Stimulated activated CD4-positive, alpha-beta T cell treated with anti-CD3 and anti-CD28 coated beads, Interleukin-12 subunit alpha, Interleukin-12 subunit beta, amount 100 ng/mL, for 24 hours (primary cell): ENCODE measurements around the gene RBCK1.
"Not testable (repeated sequence)": the region's sequence is repeated elsewhere in the genome, so short reads cannot be mapped to it uniquely, and the experiment has no call there.

ENCODE experiments used
- DNase-seq, 2 experiments: peaks; one replicate each; pipeline ENCODE4 v3.0.0-alpha.2; 2020; ENCODE audit warnings: low read depth in 2 of 2

Gene RBCK1

GRCh38 chr20:472889-473292, 64.8 kb downstream of the RBCK1 start:
- DNase-seq, result no peak

GRCh38 chr20:474581-474980, 66.5 kb downstream of the RBCK1 start:
- DNase-seq, result no peak

- no peak for DNase-seq
Observed at GRCh38 chr20:475463-476357, 67.6 kb downstream of the RBCK1 start.

GRCh38 chr20:476561-477249, 68.6 kb downstream of the RBCK1 start:
- DNase-seq, result not testable (repeated sequence)

- DNase-seq, result no peak
Observed at GRCh38 chr20:478010-478948, 70.2 kb downstream of the RBCK1 start.

GRCh38 chr20:478949-479429, 70.9 kb downstream of the RBCK1 start:
- DNase-seq, result no peak

GRCh38 chr20:479487-479886, 71.4 kb downstream of the RBCK1 start:
- no peak for DNase-seq

GRCh38 chr20:480044-480443, 71.9 kb downstream of the RBCK1 start:
- DNase-seq, result no peak

GRCh38 chr20:481167-481566, 73.1 kb downstream of the RBCK1 start:
- no peak for DNase-seq
